ENCODE data around the gene IDNK. TPM values are rescaled to one million over a fixed set of nuclear protein-coding genes. Genes with fewer than 3 reads are reported as not detected.

The IDNK gene
- total RNA-seq, 1 experiment from 2014 or later, result 3.3 TPM

- intact Hi-C loops (cut with micrococcal nuclease), result loop anchor here (10.0 kb wide), 2 partner anchors 186 to 294 kb away; partner anchors contain the start of gene GKAP1
- Histone ChIP-seq H3K9me3 (ENCODE audit: control insufficient read depth in 1 of 2, insufficient read depth in 1 of 2, low read depth in 1 of 2, low read length in 2 of 2) (no peaks in the 10 kb centered on the region), H4K20me1 (ENCODE audit: insufficient read depth) (no peaks in the 10 kb centered on the region), H3K36me3 (ENCODE audit: control insufficient read depth in 1 of 2, insufficient read depth in 2 of 2, low read length in 2 of 2) (0 out of 4 replicates have a peak, but pooled peaks cover 0 to 3% of the 10 kb centered on the region in 2 experiments), H3K9me2 (ENCODE audit: insufficient read depth) (no peaks in the 10 kb centered on the region), H3K4me2 (ENCODE audit: low read length) (no peak overlapping the region), H3K4me1 (ENCODE audit: control insufficient read depth in 1 of 2, insufficient read depth in 2 of 2, low read length in 2 of 2) (peaks cover 0 to 9% of the 10 kb centered on the region in 2 experiments; a peak in 2 of 4 replicates), H3K27me3 (ENCODE audit: insufficient read depth, low read length) (no peaks in the 10 kb centered on the region), H3K4me3 (replicated peaks in 1 of 2; ENCODE audit: low read depth in 1 of 2, low read length in 2 of 2) (no peak overlapping the region), H3K27ac (ENCODE audit: low read depth, low read length) (no peak overlapping the region), H3K79me2 (ENCODE audit: insufficient read depth, low read length) (no peaks in the 10 kb centered on the region), H2AFZ (ENCODE audit: low read depth, low read length, poor library complexity, severe bottlenecking) (no peak overlapping the region), H3K9ac (ENCODE audit: low read length) (no peak overlapping the region)
- DNase-seq (ENCODE audit: low read depth, low spot score) (no peak), ATAC-seq (no peak)
- TF ChIP-seq FOSL1 (IDR thresholded peaks at IDR 0.05; ENCODE audit: low read depth) (no peak), ZFX (IDR thresholded peaks at IDR 0.05) (no peak), EGR1 (IDR thresholded peaks at IDR 0.05; ENCODE audit: low read depth) (no peak), RAD21 (IDR thresholded peaks at IDR 0.05; ENCODE audit: low read depth) (no peak), ELF1 (IDR thresholded peaks at IDR 0.05; ENCODE audit: borderline replicate concordance, low read depth) (no peak), YY1 (IDR thresholded peaks at IDR 0.05; ENCODE audit: extremely low read depth, insufficient replicate concordance, low read depth, low read length) (no peak), REST (IDR thresholded peaks at IDR 0.05; ENCODE audit: low read depth) (no peak), POLR2A (IDR thresholded peaks at IDR 0.05; ENCODE audit: borderline replicate concordance, extremely low read depth, insufficient read depth, insufficient read length) (no peak), EZH2phosphoT487 (IDR thresholded peaks at IDR 0.05; ENCODE audit: borderline replicate concordance) (no peak)
- CTCF ChIA-PET, result interaction anchor here (1.0 kb wide), 1 partner anchor 8 kb away, joined by 3 read pairs; no protein-coding TSS in a partner anchor
- RAD21 ChIA-PET (ENCODE audit: low non-redundant PET in 1 of 2, low total read pairs in 2 of 2, uncharacterized antibody in 2 of 2, unreplicated experiment in 2 of 2), result no interaction called here
- POLR2A ChIA-PET, result no interaction called here
- BruUV-seq (replicated peaks), result no TSS peak
Measured at GRCh38 chr9:83628540-83628939, 5.6 kb downstream of the IDNK start.

All from HCT116 (cell line).